HG02938 (cell line): Measurements from ENCODE around the gene ZNF521.
A peak's percentile ranks its signal among the peaks of the same experiment; 100 is the strongest.

Source experiments
- ATAC-seq: cut with Tn5 transposase; IDR thresholded peaks from one replicate; pipeline ENCODE4 v1.9.1; 2021; ENCODE audit warnings: mild to moderate bottlenecking, moderate library complexity; ENCODE audit not compliant: unreplicated experiment

ZNF521 gene

GRCh38 chr18:25229920-25230319 lies 122.0 kb downstream of the ZNF521 start:
- ATAC-seq = no peak

DNA sequence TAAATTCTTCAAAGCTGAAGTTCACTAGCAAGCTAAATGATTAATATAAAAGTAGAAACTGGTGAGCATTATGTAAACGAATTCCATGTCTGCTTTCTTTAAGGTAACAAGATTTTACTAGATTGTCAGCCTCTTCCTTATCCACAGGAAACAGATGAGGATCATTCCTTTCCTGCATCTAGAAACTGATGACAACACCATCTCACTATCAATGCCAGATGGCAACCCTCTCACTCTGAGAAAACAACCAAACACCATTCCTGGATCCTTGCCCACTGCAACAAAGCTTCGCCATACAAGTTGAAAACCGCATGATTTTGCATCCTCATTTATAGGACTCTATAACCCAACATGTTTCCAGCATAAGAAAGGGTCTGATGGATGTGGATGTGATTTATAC lies 122.9 kb downstream of the ZNF521 start:
- no peak for ATAC-seq

DNA sequence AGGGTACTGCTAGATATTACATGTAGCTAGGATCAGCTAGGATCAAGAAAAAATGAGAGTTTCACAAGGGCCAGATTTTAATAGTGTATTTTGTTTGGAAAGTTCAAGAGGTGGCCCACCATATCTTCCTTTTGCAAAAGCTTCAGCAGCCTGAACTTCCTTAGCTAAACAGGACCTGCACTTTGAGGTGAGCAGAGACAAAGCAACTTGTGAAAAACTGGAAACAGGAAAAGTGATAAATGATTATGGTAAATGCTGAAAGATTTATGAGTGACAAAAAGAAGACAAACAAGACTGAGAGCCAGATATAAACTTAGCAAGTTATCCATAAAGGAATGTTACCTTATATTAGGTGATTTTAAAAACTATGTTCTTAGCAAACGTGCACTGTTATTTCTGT lies 123.6 kb downstream of the ZNF521 start:
- no peak for ATAC-seq

GRCh38 chr18:25225151-25225550 lies 126.8 kb downstream of the ZNF521 start:
- no peak for ATAC-seq

DNA sequence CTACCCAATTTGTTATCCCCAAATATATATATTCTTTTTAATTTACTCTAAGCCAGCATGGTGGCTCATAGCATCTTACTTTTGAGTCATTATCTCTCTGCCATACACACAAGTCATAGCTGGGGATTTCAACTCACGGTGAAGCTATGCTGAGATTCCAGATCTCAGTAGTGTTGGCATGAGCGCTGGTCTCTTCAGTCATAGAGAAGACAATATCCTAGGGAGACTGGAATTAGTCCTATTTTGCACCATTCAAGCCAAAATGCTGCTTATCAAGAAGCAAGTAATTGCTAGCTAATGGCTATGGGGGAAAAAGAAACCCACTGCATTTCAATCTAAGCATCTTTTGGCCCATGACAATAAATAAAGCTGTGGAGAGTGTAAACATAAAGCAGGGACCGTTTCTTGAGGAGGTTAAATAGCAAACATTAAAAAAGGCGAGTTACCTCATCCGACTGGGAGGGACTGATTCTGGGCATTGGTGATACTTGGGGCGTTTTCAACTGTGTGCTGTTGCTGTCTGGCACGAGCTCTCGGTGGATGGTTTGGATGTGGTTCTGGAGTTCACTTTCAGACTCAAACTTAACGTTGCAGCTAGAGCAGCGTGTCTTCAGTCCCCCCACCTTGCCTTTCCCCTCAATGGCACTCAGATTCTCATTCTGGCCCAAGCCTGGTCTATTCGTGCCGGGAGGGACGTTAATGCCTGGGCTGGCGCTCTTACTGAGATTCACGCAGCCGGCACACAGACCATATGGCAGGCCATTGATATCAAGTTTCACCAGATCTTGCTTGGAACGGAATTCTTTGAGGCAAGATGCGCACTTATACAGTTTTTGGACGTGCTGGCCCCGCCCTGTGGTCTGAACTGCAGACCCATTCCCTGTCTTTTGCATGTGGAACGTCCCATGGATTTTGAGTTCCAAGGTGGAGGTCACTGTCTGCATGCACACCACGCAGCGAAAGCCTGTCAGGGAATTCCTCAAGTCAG lies 127.8 kb downstream of the ZNF521 start:
- ATAC-seq = no peak

- no peak for ATAC-seq
These were observed 128.8 kb downstream of the ZNF521 start for GRCh38 chr18:25223211-25223610.

DNA sequence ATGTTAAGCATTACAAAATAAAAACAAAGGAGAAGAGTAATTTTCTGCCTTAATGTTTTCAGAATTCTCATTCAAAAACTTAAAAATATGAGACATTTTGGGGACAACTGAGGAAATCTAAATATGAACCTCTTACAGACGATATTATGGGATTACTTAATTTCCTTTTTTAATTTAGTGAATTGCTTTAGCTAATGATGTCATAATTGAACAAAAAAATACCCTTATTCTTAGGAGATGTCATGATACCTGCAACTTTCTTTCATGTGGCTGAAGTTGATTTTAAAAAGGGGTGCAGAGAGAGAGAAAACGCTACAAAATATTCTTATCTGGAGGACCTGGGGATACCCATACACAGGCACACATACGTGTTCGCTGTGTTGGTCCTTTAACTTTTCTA lies 129.3 kb downstream of the ZNF521 start:
- ATAC-seq = no peak

GRCh38 chr18:25210622-25211021 lies 141.3 kb downstream of the ZNF521 start:
- no peak for ATAC-seq

- no peak for ATAC-seq
These were observed 159.9 kb downstream of the ZNF521 start for GRCh38 chr18:25192065-25192464.

GRCh38 chr18:25190472-25190871 lies 161.5 kb downstream of the ZNF521 start:
- ATAC-seq = peak; percentile 61

DNA sequence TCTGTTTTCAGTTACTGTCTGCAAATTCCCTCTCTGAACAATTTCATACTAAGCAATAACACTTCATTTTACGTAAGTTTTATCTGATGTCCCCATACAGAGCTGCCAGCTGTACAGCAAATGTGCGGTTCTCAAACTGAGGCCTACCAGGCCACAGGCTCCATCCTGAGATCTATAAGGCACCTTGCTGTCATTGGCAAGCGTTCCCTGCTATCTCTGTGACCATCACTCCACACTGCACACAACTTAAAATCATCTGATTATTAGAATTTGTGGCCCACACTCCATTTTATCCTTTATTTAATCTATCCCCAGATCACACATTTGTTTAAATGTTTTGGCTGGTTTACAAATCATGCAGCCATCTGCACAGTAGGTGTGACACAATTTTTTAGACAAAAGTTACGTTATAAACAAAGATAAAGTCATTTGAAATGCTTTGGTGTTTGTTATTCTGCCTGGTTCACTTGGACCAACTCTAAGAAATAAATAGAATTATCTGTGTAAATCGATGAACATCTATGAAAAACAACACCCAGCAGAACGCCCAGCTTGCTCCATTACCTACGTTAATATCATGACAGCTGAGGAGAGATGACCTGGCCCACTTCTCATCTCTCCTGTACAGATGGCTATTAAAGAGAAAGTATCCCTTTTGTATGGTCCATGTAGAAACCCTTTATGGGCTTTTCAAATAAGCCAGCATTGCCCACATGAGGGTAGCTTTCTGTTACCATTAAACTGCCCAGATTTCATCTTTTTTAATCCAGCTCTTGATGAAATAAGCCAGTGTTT lies 162.4 kb downstream of the ZNF521 start:
- no peak for ATAC-seq

DNA sequence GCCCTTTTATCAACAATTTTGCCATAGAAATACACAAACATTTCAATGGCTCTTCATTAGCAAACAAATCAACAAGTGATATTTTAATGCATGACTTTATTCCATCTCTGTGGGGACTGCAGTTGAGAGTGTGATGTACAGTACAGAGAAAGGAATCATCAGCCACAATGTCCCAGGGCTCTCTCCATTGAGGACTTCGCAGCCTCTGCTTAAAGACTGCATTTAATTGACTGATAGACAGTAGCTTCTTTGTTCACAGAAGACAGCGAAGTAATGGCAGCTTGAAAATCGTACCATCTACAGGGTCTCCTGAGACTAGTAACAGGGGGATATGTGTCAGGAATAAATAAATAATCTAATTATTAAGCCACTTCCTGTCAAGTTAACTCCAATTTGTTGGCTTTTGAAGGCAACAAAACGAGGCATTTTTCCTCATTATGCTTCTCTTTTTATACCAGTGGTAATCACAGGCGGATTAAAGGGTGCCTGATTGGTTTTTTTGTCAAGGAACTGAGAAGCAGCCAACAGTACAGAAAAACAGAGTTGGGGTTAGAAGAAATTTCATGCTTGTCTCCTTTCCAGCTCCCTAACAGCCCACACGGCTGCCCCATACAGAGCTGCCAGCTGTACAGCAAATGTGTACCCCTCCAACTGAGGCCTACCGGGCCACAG lies 164.3 kb downstream of the ZNF521 start:
- ATAC-seq = no peak

DNA sequence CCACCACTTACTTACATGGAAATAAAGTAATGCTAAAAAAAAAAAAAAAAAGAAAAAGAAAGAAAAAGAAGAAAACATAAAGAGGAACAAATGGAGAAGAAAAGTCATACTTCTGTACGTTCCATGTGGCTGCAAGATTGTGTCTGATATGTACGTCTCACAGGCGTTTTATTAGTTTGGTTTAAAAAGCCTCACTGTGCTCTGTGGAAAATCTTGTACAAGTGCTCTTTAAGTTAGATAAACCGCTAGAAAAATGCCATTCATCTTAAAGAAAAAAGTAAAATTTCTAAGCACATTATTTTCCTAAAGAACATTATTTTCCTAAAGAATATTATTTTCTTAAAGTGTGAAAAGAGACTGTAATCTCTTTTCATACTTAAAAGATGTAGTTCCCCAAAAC lies 165.1 kb downstream of the ZNF521 start:
- ATAC-seq = no peak

DNA sequence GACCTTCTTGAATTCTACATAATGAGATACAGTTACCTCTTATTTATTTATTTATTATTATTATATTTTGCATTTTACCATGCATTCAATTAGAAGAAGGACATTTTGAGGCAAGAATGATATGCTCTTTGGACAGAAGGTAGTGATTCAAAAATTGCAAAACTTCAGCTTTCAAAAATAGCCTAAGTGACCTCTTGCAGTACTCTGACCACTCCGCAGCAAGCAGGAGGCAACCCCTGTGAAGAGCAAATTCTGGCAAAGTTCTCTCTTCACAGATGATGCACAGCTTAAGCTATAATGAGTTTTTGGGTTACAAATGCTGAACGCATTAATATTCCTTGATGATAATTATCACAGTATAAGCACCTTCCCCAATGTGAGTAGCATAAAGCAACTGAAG lies 170.0 kb downstream of the ZNF521 start:
- no peak for ATAC-seq

DNA sequence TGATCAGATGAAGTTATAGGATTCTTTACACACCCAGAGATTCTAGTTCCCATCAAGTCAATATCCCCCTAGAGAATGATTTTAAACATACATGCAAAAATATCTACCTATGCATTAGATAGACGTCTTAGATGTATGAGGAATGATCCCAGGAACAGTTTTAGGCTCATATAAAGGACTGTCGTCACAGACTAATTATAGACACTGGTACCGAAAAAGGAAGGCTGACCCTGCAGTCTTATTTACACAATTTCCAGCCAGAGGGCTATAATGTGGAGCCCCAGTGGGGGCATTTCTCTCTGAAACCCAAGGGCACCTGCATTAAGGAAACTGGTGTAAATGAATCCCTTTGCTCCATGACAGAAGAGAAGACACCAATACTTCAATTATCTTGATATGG lies 170.4 kb downstream of the ZNF521 start:
- no peak for ATAC-seq

- ATAC-seq = no peak
These were observed 170.9 kb downstream of the ZNF521 start for GRCh38 chr18:25180973-25181548.

GRCh38 chr18:25177631-25178030 lies 174.3 kb downstream of the ZNF521 start:
- ATAC-seq = no peak

DNA sequence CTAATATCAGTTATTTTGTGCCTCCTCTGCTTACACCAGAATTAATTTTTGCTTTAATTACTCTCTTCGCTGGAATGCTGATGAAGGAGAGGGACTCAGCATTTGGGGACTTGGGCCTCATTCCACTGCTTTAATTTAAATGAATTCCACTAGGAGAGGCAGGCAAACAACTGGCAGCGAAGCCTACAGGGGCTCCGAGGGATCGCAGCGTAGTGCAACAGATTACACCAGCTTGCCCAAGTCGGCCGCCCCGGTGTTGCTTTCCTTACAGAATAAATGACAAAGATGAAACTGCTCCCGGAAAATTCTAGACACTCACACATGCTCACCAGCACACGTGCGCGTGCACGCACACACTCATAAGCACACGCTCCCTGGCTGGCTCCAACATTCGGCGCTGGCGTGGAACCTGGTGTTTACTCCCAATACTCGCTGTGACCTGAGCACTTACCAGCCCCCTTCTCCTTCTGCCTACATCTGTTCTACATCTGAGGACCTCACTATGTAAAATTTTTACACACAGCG lies 175.4 kb downstream of the ZNF521 start:
- no peak for ATAC-seq

GRCh38 chr18:25175558-25176517 lies 176.1 kb downstream of the ZNF521 start:
- no peak for ATAC-seq

- ATAC-seq = no peak
These were observed 177.6 kb downstream of the ZNF521 start for GRCh38 chr18:25174324-25174723.
